Right lung (tissue), 5 donors: ENCODE data around the gene IPPK. TPM values are rescaled to one million over a fixed set of nuclear protein-coding genes. Genes with fewer than 3 reads are reported as not detected.

ENCODE experiments used
- DNase-seq, 2 donors: peaks; one replicate each; pipeline ENCODE4 v3.0.0-alpha.2; 2013
- polyA plus RNA-seq, 5 donors: library from polyadenylated mRNA; unstranded; fragments of 120-200 nt; gene quantifications; one replicate each; pipeline versions ENCODE4 v1.2.1 to v1.2.3, GENCODE V29; 2013; ENCODE audit warnings: inconsistent platforms in 1 of 5, low replicate concordance in 1 of 5; ENCODE audit not compliant: insufficient read length in 5 of 5, insufficient read depth in 1 of 5

The IPPK gene
- polyA plus RNA-seq, 5 donors, result 8.8 to 10.8 (median 9.5) TPM

DNA sequence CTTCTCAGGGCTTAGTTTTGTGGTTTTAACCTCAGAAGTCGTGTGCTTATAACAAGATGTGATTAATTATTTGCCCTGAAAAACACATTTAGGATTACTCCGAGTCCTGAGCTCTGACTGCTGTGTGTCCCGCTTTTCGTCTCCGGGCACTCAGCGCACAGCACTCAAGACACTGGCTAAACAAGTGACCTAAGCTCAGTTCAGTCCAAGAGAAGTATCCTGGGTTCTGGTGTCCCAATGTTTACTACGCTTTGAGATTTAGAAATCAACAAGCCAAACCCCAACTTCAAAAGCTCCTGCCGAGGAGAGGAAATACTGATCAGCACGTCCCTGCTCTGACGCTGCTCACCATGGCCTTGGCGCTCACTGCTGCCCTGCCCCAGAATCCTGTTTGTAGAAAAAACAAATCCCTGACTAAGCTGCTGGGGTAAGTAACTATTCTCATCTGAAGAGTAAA, 53.2 kb downstream of the IPPK start:
- DNase-seq, result peak in 1 of 2 donors; percentile 58

DNA sequence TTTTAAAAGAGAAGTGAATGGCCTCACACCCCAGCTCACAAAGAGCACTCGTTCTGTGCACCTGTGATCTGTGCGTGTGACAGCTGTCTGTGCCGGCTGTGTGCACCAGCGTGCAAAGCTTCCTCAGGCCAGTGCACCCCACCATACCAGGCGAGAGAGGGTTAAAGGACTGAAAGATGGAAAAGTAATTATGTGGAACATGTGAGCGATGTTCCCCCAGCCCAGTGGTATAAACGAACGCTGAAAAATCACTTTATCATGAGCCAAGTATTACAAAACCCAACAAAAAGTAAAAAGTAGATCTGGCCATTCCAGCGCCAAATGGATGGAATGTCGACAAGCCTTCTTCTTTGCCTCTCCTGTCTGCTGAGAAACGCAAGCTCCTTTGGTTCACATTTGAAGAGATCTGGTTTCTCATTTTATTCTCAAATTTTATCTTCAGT, 53.7 kb downstream of the IPPK start:
- DNase-seq, result peak; percentile 75 to 80

- no peak for DNase-seq
Observed at GRCh38 chr9:92615790-92616189, 54.1 kb downstream of the IPPK start.

- DNase-seq, result no peak
Observed at GRCh38 chr9:92614763-92615461, 55.0 kb downstream of the IPPK start.

DNA sequence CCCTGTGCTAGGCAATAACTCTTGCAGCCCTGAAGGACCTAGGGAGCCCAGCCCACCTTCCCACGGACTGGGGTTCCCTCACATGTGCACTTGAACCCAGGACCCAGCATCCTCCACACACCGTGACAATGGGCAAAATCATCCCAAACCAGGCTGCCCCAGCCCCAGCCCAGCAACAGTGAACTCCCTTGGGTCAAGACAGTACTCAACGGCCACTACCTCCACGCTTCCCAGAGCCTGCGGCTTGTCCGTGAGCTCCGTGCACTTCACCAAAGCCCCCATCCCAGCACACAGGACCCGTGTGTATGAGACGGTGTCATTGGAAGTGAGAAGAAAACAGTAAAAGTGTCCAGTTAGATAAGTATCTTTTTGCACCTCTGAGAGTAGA, 55.8 kb downstream of the IPPK start:
- no peak for DNase-seq

DNA sequence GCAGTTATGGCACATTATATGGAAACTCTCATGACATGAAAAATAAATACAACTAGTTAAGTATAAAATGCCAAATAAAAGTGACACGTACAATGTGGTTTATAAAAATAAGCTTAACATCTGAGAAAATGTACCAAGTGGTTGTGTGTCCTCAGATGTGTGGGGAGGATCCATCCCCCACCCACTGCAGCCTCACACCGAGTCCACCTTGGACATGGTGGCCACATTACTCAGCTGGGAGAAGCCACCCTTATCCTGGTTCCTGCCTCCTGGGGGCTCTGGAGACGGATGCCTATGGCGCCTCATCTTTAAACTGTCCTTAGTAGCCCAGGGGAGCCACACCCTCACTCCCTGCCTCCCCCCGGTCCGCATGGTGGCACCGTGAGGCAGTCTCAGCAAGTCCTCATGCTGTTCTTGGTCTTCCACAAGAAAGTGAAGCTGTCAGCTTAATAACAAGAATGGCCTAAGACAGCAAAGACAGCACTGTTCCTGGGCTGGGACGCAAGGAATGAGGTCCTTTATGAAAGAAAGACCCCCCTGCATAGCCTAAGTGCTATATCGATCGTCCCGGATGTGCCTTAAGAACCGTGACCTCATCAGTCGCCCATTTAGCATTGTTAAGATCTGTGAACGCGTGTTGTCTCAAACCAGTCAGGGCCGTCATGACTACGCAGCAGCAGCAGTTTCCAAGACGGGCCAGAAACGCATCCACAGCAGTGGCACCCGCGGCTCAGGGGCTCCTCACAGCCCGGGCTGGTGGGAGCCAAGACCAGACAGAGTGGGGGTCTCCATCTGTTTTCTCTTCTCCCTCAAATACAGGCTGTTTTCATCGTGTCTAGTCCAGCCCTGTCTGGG, 56.4 kb downstream of the IPPK start:
- no peak for DNase-seq

DNA sequence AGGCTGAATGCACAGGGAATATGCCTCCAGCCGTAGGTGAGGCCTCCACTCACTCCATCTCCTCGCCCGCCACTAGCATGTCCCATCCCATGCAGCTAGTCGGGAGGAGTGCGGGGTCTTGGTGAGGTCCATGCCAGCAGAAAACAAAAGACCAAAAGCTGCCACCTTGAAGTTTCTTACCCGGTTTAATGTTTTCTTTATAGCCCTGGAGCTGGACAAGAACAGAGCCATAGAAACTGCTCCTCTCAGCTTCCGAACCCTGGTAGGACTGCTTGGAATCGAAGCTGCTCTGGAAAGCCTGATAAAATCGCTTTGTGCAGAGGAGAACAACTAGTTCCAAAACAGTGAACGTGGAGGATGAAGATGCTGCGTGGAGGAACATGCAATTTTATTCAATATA, 57.1 kb downstream of the IPPK start:
- no peak for DNase-seq

DNA sequence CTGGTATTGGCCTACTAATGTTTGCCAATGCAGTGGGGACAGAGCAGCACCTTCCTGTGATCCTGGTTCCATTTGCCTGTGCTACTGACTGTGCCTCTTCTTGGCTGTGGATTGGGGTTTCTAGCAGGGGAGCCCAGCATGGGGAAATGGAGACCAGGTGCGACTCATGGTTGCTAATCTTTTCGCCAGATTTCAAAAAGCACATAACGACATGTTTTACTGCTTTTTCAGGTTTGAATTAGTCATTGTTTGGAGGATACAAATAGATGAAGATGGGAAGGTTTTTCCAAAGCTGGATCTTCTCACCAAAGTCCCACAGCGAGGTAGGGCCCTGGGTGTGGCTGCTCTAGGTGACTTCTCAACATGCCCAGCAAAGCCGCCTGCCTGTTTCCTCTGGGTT, 57.6 kb downstream of the IPPK start:
- no peak for DNase-seq

- DNase-seq, result no peak
Observed at GRCh38 chr9:92611621-92612285, 58.2 kb downstream of the IPPK start.

DNA sequence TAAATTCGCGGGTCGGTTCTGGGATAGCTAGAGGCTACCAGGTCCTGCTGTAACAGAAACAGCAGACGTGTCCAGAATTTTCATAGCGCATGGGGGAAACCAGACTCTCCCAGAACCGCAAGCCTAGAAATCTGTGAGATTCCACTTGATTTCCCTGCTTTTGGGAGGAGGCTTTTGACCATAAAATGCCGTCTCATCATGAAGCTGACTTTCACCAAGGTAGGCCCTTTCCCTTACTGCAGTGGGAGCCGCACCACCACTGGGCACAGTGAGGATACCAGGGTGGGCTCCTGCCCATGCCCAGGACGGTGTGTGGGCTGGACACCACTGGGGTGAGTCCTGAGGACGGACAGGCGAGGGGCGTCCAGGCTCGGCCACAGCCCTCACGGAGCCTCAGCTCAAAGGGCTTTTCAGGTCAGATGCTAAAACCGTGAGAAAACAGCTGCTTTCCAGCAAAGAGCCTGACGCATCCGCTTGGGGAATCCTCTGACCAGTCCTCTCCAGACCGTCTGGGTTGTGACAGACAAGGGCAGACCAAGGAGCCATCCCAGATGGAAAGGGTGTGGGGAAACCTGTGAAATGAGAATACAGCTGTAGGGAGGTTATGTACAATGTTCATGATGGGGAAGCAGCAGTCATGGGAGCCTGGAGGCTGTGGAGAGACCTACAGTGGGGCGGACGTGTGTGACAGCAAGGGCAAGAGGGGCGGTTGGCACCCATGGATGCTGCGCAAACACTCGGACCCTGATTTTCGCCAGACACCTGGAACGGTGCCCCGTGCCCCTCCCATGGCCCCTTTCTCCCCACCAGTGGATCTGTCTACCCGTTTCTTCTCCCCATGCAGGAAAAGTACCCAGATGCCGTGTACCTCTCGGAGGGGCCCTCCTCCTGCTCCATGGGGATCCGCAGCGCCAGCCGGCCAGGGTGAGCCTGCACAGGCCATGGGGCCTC, 59.2 kb downstream of the IPPK start:
- no peak for DNase-seq

GRCh38 chr9:92608909-92609445, 61.0 kb downstream of the IPPK start:
- no peak for DNase-seq

- no peak for DNase-seq
Observed at GRCh38 chr9:92608241-92608908, 61.6 kb downstream of the IPPK start.

DNA sequence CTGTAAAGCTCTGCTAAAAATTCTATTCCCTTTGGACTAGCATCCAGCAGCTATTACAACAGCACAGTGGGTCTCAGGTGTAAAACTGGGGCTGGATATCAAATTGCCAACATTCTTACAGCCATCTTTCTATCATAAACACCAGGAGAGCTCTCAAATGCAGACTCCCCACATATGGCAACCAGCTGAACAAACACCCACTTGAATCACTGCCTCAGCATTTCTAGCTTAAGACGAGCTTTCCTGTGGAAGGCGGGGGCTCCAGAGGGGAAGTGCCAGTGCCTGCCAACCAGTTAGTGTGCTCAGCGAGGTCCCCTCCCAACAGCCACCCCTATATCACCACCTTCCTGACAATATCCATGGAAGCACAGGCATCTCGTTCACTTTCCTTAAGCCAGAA, 62.2 kb downstream of the IPPK start:
- no peak for DNase-seq

GRCh38 chr9:92607088-92607487, 62.8 kb downstream of the IPPK start:
- no peak for DNase-seq

DNA sequence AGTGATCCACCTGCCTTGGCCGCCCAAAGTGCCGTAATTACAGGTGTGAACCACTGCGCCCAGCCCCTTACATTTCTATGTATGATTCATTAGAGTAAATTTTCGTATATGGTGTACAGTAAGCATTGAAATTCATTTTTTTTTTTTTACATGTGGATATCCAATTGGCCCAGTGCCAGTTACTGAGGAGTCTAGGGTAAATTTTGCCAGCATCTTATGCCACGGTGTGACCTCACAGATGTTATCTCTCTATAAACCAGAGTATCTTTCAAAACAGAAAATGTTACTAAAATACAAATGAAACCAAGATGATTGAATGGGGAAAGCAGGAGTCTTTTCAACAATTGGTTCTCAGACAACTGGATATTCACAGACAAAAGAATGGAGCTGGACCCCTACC, 64.7 kb downstream of the IPPK start:
- DNase-seq, result no peak

DNA sequence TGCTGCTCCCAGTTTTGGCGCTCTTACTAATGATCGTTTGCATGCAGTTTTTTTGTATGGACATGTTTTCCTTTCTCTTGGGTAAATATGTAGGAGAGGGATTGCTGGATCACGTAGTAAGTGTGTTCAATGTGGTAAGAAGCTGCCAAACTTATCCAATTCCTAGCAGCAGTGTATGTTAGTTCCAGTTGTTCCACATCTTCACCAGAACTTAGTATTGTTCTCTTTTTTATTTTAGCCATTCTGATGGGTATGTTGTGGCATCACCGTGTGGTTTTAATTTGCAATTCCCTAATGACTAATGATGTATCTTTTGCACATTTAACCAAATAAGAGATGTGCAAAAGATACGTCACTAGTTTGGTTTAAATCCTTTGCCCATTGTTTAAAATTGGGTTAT, 65.9 kb downstream of the IPPK start:
- DNase-seq, result no peak

GRCh38 chr9:92603100-92603499, 66.8 kb downstream of the IPPK start:
- no peak for DNase-seq

GRCh38 chr9:92602413-92602812, 67.5 kb downstream of the IPPK start:
- no peak for DNase-seq

DNA sequence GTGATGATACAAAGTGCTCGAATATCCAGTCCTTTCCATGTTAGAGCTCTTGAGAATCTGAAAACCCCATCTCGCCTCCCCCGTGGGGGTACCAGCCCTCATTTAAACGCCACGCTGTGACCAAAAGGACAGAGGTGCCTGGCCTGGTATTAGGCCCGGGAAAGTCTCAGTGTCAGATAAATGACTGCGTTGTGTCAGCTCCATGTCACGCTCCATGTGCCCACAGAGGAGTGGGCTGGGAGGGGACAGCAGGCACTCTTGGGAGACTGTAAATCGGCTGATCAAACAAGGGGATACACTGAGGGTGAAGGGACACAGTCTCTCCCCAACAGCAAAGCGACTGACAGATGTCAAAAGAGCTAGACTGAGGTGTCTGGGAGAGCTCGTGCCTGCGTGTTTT, 68.5 kb downstream of the IPPK start:
- DNase-seq, result no peak

GRCh38 chr9:92600462-92601261, 69.3 kb downstream of the IPPK start:
- DNase-seq, result no peak
